ENCODE data around the gene LRG1.
"Not testable (repeated sequence)": the region's sequence is repeated elsewhere in the genome, so short reads cannot be mapped to it uniquely, and the experiment has no call there.

LRG1 gene

GRCh38 chr19:4550018-4550417 is 10.2 kb upstream of the LRG1 start:
- no peak for DNase-seq

GRCh38 chr19:4548238-4548584 is 8.4 kb upstream of the LRG1 start:
- DNase-seq, result no peak

GRCh38 chr19:4547303-4548237 is 7.7 kb upstream of the LRG1 start:
- DNase-seq, result no peak

- no peak for DNase-seq
These were observed 4.2 kb upstream of the LRG1 start for GRCh38 chr19:4543842-4544647.

GRCh38 chr19:4542896-4543841 is 3.3 kb upstream of the LRG1 start:
- DNase-seq, result no peak

GRCh38 chr19:4541806-4542145 is 1.9 kb upstream of the LRG1 start:
- DNase-seq, result not testable (repeated sequence)

GRCh38 chr19:4541114-4541805 is 1.4 kb upstream of the LRG1 start:
- no peak for DNase-seq

- DNase-seq, result no peak
These were observed 605 bp downstream of the LRG1 start for GRCh38 chr19:4539169-4539692.

- DNase-seq, result no peak
These were observed 1.3 kb downstream of the LRG1 start for GRCh38 chr19:4538601-4538954.

GRCh38 chr19:4537953-4538600 is 1.8 kb downstream of the LRG1 start:
- no peak for DNase-seq

GRCh38 chr19:4536798-4537197 is 3.0 kb downstream of the LRG1 start:
- no peak for DNase-seq

GRCh38 chr19:4534836-4535658 is 4.8 kb downstream of the LRG1 start, which contains the start of gene PLIN5:
Gene PLIN5, minus strand, starts transcription at chr19:4535224. Its CDS starts 1,150 bp downstream, at chr19:4534074.
- peak; percentile 31 for DNase-seq

GRCh38 chr19:4533835-4534424 is 5.9 kb downstream of the LRG1 start:
- no peak for DNase-seq

GRCh38 chr19:4533334-4533733 is 6.5 kb downstream of the LRG1 start:
- DNase-seq, result no peak

GRCh38 chr19:4531562-4532165 is 8.2 kb downstream of the LRG1 start:
- DNase-seq, result no peak

GRCh38 chr19:4529924-4530522 is 9.8 kb downstream of the LRG1 start:
- DNase-seq, result no peak

- no peak for DNase-seq
These were observed 11.0 kb downstream of the LRG1 start for GRCh38 chr19:4528843-4529242.

GRCh38 chr19:4527377-4527776 is 12.5 kb downstream of the LRG1 start:
- not testable (repeated sequence) for DNase-seq

- DNase-seq, result no peak
These were observed 14.3 kb downstream of the LRG1 start for GRCh38 chr19:4525563-4526002.

All from fibroblast of skin of scalp (primary cell).